ENCODE data around the gene CDK19.

- TF ChIP-seq POLR2A (IDR thresholded peaks at IDR 0.05; ENCODE audit: extremely low read depth, insufficient read length) (no peak), CTCF (IDR thresholded peaks at IDR 0.05; ENCODE audit: low read depth, low read length) (no peak), MYC (IDR thresholded peaks at IDR 0.05; ENCODE audit: low read depth, low read length) (no peak)
Measured at GRCh38 chr6:110563711-110564110, 251.6 kb downstream of the CDK19 start.

Measured in NB4 (cell line).